Right cardiac atrium (tissue), 5 donors: ENCODE data around the gene BMP3. TPM values are rescaled to one million over a fixed set of nuclear protein-coding genes. Genes with fewer than 3 reads are reported as not detected.
A peak's percentile ranks its signal among the peaks of the same experiment; 100 is the strongest.

Source experiments
- ATAC-seq, 2 donors: fragments of 200-7000 bp; cut with Tn5 transposase; one replicate each; pipeline versions ENCODE4 v1.8.0 to v1.9.1; 2020; ENCODE audit warnings: moderate library complexity in 2 of 2, mild to moderate bottlenecking in 1 of 2
- DNase-seq, 3 donors: peaks; one replicate each; pipeline ENCODE4 v3.0.0-alpha.2; 2020
- H3K27ac ChIP-seq: one replicate; pipeline ENCODE4 v1.5.1; 2013; ENCODE audit warnings: mild to moderate bottlenecking, low read length, control low read depth, moderate library complexity
- H3K27me3 ChIP-seq: one replicate; pipeline ENCODE4 v1.6.1; 2013; ENCODE audit not compliant: control insufficient read depth, insufficient read depth
- H3K4me1 ChIP-seq: one replicate; pipeline ENCODE4 v1.6.1; 2013; ENCODE audit warnings: low read length; ENCODE audit not compliant: control insufficient read depth, insufficient read depth
- H3K4me3 ChIP-seq: one replicate; pipeline ENCODE4 v1.5.1; 2013; ENCODE audit warnings: low read length, control low read depth
- H3K9me3 ChIP-seq: one replicate; pipeline ENCODE4 v1.6.1; 2013; ENCODE audit warnings: low read length; ENCODE audit not compliant: control insufficient read depth
- WGBS: extraction: QIAGEN DNeasy Blood & Tissue Kit; methylation state at CpG from one replicate; pipeline ENCODE4 v1.1.7; 2013; 5-methylcytosine and 5-hydroxymethylcytosine counted together
- intact Hi-C, 4 donors: fragments of 100-400 bp; cut with DNase I; formaldehyde crosslinking; loops; one replicate each; pipeline versions ENCODE4 v1.11.0 to v1.14.0; 2022 to 2023
- polyA plus RNA-seq: library from polyadenylated mRNA; stranded (reverse); fragments of 200-250 nt; gene quantifications from one replicate; pipeline ENCODE4 v1.2.3, GENCODE V29; 2013
- total RNA-seq, 4 donors: library from RNA; stranded (reverse); fragmentation: NEBNext Ultra II Directional; extraction: Animal tissue kit (Norgen Biotek cat#: 25700); gene quantifications; one replicate each; pipeline ENCODE4 v1.2.1, GENCODE V29; 2021
- donor health status: healthy with polysubstance abuse.
- donor health status: DM: no; HTN: yes; CAD: no.
- donor health status: DM: no; HTN: no; CAD: no.
- donor health status: DM: no; HTN: yes; CAD: no; lungs with severe emphysema.
- donor health status: DM: yes; HTN: yes; CAD: no.

BMP3 gene
- total and polyA plus RNA-seq, 5 donors = 0.02 TPM; not detected in 4

DNA sequence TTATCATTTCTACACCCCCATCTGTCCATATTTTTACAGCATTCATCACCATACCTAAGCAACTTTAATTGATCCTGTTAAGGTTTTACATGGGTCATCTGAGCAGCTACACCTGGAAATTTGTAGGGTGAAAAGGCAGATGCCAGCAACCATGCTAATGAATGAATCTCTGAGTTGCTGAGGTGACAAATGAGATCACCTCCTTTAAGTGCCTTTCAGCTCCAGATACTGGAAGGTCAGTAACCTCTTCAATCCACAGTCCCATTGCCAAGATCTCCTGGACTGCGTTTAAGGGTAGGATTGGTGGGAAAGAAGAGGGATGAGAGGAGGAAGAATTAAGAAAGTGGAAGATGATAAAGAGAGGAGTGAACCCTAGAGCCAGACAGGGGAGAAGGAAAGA is 8.5 kb upstream of the BMP3 start:
- 43% methylated on average over 1 of the region's 1 CpG for WGBS
- H3K27ac ChIP-seq = no peak overlapping the region
- H3K9me3 ChIP-seq = no peaks in the 10 kb centered on the region
- no peaks in the 10 kb centered on the region for H3K4me1 ChIP-seq
- H3K4me3 ChIP-seq = no peak overlapping the region
- no peak for ATAC-seq
- DNase-seq = no peak
- intact Hi-C loops = no loop called here
- no peaks in the 10 kb centered on the region for H3K27me3 ChIP-seq

DNA sequence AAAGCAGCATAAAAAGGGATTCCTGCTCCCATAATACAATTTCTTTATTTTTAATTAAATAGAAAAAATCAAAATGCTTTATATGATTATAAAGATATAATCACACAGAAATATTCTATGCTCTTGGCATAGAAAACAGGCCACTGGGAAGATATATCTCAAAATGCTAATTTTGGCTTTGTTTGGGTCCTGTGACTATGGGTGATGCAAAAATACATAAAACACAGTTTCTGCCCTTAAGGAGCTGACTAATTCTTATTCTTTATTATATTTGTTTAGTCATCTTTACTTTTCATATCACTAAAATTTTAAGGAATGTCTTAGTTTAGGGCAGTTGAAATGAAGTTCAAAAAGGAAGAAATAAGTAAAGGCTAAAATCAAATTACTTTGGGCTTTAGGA is 7.0 kb upstream of the BMP3 start:
- Histone ChIP-seq H3K27me3 (peaks cover 6% of the 10 kb centered on the region), H3K4me1 (no peaks in the 10 kb centered on the region), H3K27ac (no peak overlapping the region), H3K9me3 (no peaks in the 10 kb centered on the region), H3K4me3 (no peak overlapping the region)
- ATAC-seq (no peak), DNase-seq (no peak)
- intact Hi-C loops = no loop called here

DNA sequence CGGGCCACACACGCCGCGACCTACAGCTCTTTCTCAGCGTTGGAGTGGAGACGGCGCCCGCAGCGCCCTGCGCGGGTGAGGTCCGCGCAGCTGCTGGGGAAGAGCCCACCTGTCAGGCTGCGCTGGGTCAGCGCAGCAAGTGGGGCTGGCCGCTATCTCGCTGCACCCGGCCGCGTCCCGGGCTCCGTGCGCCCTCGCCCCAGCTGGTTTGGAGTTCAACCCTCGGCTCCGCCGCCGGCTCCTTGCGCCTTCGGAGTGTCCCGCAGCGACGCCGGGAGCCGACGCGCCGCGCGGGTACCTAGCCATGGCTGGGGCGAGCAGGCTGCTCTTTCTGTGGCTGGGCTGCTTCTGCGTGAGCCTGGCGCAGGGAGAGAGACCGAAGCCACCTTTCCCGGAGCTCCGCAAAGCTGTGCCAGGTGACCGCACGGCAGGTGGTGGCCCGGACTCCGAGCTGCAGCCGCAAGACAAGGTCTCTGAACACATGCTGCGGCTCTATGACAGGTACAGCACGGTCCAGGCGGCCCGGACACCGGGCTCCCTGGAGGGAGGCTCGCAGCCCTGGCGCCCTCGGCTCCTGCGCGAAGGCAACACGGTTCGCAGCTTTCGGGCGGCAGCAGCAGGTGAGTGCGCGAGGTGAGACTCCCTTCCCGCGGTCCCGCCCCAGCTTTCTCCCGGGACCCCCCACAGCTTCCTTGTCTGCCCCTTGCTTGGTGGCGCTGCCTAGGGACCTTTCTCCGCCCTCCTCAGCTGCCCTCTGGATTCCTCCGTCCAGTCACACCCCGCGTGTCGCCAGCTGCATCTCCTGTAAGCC is 678 bp downstream of the BMP3 start:
- DNase-seq = peak in 2 of 3 donors; percentile 37 to 45
- Histone ChIP-seq H3K27ac (no peak overlapping the region), H3K4me1 (no peaks in the 10 kb centered on the region), H3K27me3 (peaks cover 10% of the 10 kb centered on the region), H3K4me3 (peak overlapping the region; percentile 31), H3K9me3 (no peaks in the 10 kb centered on the region)
- intact Hi-C loops = no loop called here
- peak; percentile 34 to 43 for ATAC-seq
- WGBS = 1% methylated on average over 77 of the region's 77 CpGs

DNA sequence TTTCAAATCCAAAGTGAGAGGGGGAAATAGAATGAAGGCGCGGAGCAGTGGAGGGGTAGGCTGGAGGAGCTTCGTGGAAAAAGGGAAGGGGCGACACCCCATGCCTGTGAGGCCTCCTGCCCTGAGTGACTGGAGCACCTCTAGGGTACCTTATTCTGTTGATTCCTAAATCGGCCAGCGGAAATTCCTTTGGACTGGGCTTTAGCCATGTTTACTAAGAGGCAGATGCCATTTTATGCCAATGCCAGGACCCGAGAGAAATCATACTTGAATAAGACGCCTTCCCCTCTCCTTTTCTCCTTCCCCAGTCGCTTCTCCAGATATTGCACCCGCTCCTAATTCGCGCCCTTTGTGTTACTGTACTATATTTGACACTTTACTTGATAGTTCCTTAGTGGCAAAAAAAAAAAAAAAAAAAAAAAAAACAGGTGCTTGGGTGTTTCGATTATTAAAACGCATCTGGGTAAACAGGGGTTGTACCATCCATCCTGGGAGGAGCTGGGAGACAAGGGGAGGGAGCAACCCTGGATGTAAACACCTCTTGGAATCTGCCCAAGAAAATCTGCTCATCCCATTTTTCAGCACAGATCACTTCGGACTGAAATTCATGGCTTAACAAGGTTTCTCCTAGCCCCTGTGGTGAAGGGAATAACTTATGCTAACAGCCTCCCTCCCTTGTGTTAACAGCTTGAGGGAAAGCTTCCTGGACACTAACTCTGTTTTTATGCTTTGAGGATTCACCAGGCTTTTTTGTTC is 1.5 kb downstream of the BMP3 start:
- intact Hi-C loops = no loop called here
- Histone ChIP-seq H3K4me1 (no peaks in the 10 kb centered on the region), H3K27ac (no peak overlapping the region), H3K27me3 (peaks cover 10% of the 10 kb centered on the region), H3K4me3 (no peak overlapping the region), H3K9me3 (no peaks in the 10 kb centered on the region)
- 18% methylated on average over 15 of the region's 15 CpGs for WGBS
- no peak for ATAC-seq
- no peak for DNase-seq

DNA sequence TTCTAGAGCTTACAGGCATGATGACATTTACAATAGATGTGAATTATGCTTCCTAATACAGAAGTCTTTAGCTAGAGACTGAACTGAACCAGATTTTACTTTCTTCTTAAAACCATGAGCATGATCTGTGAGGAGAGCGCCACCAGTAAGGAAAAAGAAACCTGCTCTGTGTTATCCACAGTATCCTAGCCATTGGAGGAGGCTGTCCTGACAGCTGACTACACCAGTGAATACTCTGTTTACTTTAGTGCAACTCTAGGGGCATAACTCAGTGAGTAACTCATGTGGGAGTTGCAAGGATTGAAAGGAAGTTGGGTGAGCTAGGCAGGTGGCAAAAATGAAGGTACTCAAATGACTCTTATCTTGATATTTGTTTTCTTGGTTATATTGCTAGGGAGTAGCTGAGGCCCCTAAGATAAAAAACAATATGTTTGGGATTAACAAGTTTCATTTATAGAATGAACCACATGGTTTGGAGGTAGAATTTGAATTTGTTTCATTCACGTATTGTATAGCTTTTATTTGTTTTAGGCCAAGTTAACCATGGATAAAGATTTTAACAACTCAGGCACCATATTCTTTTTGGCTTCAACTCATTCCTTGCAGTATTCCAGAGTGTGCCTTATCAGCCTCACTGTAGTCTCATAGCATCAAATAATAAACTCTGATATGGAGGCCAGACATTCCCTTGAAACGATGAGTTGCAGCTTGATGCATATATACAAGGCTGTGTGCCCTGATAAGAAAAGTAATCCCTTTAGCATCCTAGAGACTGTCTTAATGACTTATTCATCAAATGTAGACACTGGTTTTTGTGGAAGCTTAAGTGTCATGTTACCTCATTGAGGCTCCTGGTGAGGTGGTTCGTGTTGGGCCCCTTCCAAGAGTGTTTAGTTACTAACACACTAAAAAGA is 2.5 kb downstream of the BMP3 start:
- Histone ChIP-seq H3K9me3 (no peaks in the 10 kb centered on the region), H3K27me3 (peaks cover 5% of the 10 kb centered on the region), H3K4me3 (no peak overlapping the region), H3K4me1 (no peaks in the 10 kb centered on the region), H3K27ac (no peak overlapping the region)
- WGBS = 59% methylated on average over 4 of the region's 4 CpGs
- intact Hi-C loops = no loop called here
- ATAC-seq (no peak), DNase-seq (no peak)

DNA sequence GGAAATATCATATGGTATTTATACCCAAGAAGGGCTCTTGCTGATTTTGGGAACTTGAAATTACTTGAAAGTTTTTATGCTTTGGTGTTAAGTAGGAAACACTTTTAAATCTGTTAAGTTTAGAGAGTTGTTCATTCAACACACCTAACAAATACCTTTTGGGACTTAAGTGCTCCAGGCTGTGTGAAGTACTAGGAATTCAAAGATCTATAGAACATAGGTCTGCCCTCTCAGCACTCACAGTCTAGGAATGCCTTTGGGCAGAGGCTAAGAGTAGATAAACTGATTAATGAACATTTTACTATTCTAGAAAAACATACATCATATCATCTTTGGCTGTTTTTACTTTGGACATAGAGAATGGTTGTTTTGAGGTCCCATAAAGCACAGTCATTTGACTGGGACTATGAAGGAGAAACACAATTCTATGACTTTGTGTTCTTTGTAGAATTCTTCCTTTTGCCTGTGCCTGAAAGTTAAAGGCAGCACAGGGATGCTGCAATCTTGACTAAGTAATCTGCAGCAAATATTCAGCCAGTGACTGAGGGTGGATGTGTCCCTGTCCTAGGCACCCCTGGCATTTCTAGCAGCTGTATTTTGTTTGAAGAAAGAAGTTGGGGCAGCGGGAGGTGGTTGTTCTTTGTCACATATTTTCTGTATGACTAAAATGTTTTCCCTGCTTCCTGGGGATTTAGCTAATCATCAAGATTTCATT is 8.3 kb downstream of the BMP3 start:
- Histone ChIP-seq H3K9me3 (no peaks in the 10 kb centered on the region), H3K4me3 (no peak overlapping the region), H3K27me3 (no peaks in the 10 kb centered on the region), H3K4me1 (no peaks in the 10 kb centered on the region), H3K27ac (no peak overlapping the region)
- ATAC-seq (no peak), DNase-seq (no peak)
- intact Hi-C loops = no loop called here
- 53% methylated on average over 1 of the region's 1 CpG for WGBS

DNA sequence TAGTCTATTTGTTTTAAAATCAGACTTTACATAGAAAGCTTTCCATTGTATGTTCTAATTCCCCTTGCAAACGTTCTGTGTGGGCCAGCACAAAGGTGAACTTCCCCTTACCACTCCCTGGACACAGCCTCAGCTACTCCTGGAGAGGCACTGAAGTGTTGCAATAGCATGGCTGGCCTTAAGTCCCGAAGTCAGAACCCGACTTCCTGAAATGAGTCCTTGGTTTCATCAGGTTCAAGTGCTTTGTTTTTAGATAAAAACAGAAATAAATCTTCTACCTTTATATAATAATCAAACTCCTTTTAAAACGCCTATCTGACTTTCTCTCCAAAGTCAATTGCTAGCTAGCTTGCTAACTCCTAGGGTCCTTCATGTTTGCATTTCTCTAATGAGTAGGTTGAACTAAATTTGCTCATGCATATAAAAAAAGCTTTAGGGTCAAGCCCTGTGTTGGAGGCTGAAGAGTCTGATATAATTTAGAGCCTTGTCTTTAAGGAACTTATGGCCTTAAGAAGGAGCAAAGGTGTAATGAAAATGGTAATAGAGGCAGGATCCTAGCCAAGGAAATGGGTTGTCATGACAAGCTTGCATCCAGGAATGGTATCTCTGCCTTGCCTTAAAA is 9.0 kb downstream of the BMP3 start:
- DNase-seq (no peak), ATAC-seq (no peak)
- intact Hi-C loops = no loop called here
- Histone ChIP-seq H3K9me3 (no peaks in the 10 kb centered on the region), H3K27me3 (no peaks in the 10 kb centered on the region), H3K4me3 (no peak overlapping the region), H3K27ac (no peak overlapping the region), H3K4me1 (no peaks in the 10 kb centered on the region)
- WGBS = 43% methylated on average over 4 of the region's 4 CpGs

GRCh38 chr4:81040012-81040659 is 9.6 kb downstream of the BMP3 start:
- Histone ChIP-seq H3K27me3 (no peaks in the 10 kb centered on the region), H3K4me1 (no peaks in the 10 kb centered on the region), H3K4me3 (no peak overlapping the region), H3K9me3 (no peaks in the 10 kb centered on the region), H3K27ac (no peak overlapping the region)
- intact Hi-C loops = loop anchor here in 2 of 4 donors (5.0 to 10.0 kb wide), 2 partner anchors 675 to 678 kb away; no protein-coding TSS in a partner anchor
- ATAC-seq (no peak), DNase-seq (no peak)
- 16% methylated on average over 4 of the region's 4 CpGs for WGBS

- intact Hi-C loops = loop anchor here in 2 of 4 donors (5.0 to 10.0 kb wide), 2 partner anchors 678 to 680 kb away; no protein-coding TSS in a partner anchor
- Histone ChIP-seq H3K9me3 (no peaks in the 10 kb centered on the region), H3K27ac (no peak overlapping the region), H3K4me1 (no peaks in the 10 kb centered on the region), H3K27me3 (no peaks in the 10 kb centered on the region), H3K4me3 (no peak overlapping the region)
- DNase-seq (no peak), ATAC-seq (no peak)
- WGBS = 75% methylated on average over 5 of the region's 5 CpGs
Measured at GRCh38 chr4:81042578-81043365, 12.3 kb downstream of the BMP3 start.
